GM19324 (cell line): ENCODE measurements around the gene TBX10.

Experiments
- ATAC-seq: cut with Tn5 transposase; IDR thresholded peaks from one replicate; pipeline ENCODE4 v1.9.1; 2021; ENCODE audit warnings: mild to moderate bottlenecking, moderate library complexity; ENCODE audit not compliant: unreplicated experiment, low FRiP score

The TBX10 gene

DNA sequence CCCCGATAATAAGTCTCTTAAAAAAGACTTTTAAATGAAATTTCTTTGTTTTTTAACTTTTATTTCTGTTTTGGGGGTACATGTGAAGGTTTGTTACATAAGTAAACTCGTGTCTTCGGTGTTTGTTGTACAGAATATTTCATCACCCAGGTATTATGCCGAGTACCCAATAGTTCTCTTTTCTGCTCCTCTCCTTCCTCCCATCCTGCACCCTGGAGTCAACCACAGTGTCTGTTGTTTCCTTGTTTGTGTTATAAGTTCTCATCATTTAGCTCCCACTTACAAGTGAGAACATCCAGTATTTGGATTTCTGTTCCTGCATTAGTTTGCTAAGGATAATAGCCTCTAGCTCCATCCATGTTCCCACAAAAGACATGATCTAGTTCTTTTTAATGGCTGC, 57.6 kb downstream of the TBX10 start:
- ATAC-seq = no peak

DNA sequence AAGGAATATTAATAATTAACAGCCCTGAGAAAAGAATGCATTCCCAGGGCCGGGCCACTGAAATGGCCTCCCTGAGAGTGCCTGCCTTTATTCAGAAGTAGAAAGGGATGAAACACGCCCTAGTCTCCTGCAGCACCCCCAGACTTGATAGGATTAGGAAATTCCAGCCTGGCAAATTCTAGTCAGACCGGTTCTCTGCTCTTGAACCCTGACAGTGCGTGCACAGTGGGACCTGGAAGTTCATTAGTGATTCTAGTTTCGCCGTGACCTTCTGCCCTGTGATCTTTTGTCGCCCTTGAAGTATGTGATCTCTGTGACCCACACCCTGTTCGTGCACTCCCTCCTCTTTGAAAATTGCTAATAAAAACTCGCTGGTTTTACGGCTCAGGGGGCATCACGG, 58.1 kb downstream of the TBX10 start:
- ATAC-seq = no peak
